H1 (cell line): ENCODE results near the gene HSPBAP1. TPM values are rescaled to one million over a fixed set of nuclear protein-coding genes. Genes with fewer than 3 reads are reported as not detected.

Experiments used
- CTCF ChIA-PET: fragments of 300-600 bp; sonication (Branson Sonifier 250); formaldehyde crosslinking; loops from one replicate; lab custom pipeline; 2021; ENCODE audit not compliant: partially characterized antibody; lab: Charles Lee
- POLR2A ChIA-PET: fragments of 300-600 bp; sonication (Branson Sonifier 250); formaldehyde crosslinking; loops from one replicate; lab custom pipeline; 2021; ENCODE audit warnings: inconsistent platforms; ENCODE audit not compliant: partially characterized antibody; lab: Charles Lee
- DNase-seq, 2 experiments: peaks; one replicate each; pipeline versions ENCODE4 v3.0.0 to v3.0.0-alpha.2; 2010 to 2022; ENCODE audit warnings: low spot score in 2 of 2, low read depth in 1 of 2, mixed read lengths in 1 of 2
- FAIRE-seq: peaks from 2 replicates; lab custom pipeline; 2011; peaks lifted over from hg19 to GRCh38; lab: Jason Lieb, UNC
- H2AFZ ChIP-seq: 2 replicates; pipeline ENCODE4 v1.8.1; 2012; ENCODE audit warnings: low read length, inconsistent platforms
- H2AK5ac ChIP-seq: 2 replicates; pipeline ENCODE4 v1.6.1; 2013; ENCODE audit warnings: low read depth, low read length
- H2BK120ac ChIP-seq: replicated peaks from 2 replicates; pipeline ENCODE3; 2013; ENCODE audit warnings: low read depth, low read length, inconsistent platforms
- H2BK12ac ChIP-seq: 2 replicates; pipeline ENCODE4 v1.6.1; 2013; ENCODE audit warnings: low read depth, low read length
- H2BK15ac ChIP-seq: 2 replicates; pipeline ENCODE4 v1.6.1; 2013; ENCODE audit warnings: low read length
- H2BK20ac ChIP-seq: 2 replicates; pipeline ENCODE4 v1.6.1; 2013; ENCODE audit warnings: low read length
- H2BK5ac ChIP-seq: 2 replicates; pipeline ENCODE4 v1.6.1; 2013; ENCODE audit warnings: low read depth, low read length
- H3K14ac ChIP-seq: 2 replicates; pipeline ENCODE4 v1.6.1; 2013; ENCODE audit warnings: inconsistent platforms; ENCODE audit not compliant: insufficient read length
- H3K18ac ChIP-seq: 2 replicates; pipeline ENCODE4 v1.6.1; 2013; ENCODE audit warnings: low read length; ENCODE audit errors: extremely low read depth
- H3K23ac ChIP-seq: 2 replicates; pipeline ENCODE4 v1.6.1; 2013; ENCODE audit warnings: inconsistent platforms; ENCODE audit not compliant: insufficient read length
- H3K23me2 ChIP-seq: 2 replicates; pipeline ENCODE4 v1.6.1; 2013; ENCODE audit warnings: low read depth, low read length
- H3K27ac ChIP-seq: 2 replicates; pipeline ENCODE4 v1.6.1; 2011; ENCODE audit warnings: low read depth, low read length, inconsistent platforms
- H3K27me3 ChIP-seq, 4 experiments: replicated peaks in 1 of 4; 1 replicate in 1 of 4; 2 replicates in 3 of 4; pipeline versions ENCODE4 v1.6.1 to v1.8.1; 2011 to 2013; ENCODE audit warnings: low read length in 3 of 4, mild to moderate bottlenecking in 3 of 4, inconsistent platforms in 2 of 4, mixed read lengths in 2 of 4, moderate library complexity in 1 of 4; ENCODE audit not compliant: control insufficient read depth in 3 of 4, insufficient read depth in 3 of 4; ENCODE audit errors: extremely low read depth in 1 of 4
- H3K36me3 ChIP-seq, 4 experiments: 2 replicates each; pipeline versions ENCODE4 v1.6.1 to v1.8.1; 2011 to 2013; ENCODE audit warnings: mild to moderate bottlenecking in 4 of 4, low read length in 3 of 4, moderate library complexity in 2 of 4, control low read depth in 1 of 4, inconsistent platforms in 1 of 4; ENCODE audit not compliant: insufficient read depth in 4 of 4, control insufficient read depth in 2 of 4
- H3K4ac ChIP-seq: replicated peaks from 2 replicates; pipeline ENCODE3; 2013; ENCODE audit warnings: low read length, low read depth, mixed read lengths, inconsistent platforms; ENCODE audit not compliant: insufficient read length
- H3K4me1 ChIP-seq, 4 experiments: replicated peaks in 1 of 4; 1 replicate in 1 of 4; 2 replicates in 3 of 4; pipeline versions ENCODE4 v1.6.1 to v1.8.1; 2011 to 2013; ENCODE audit warnings: low read length in 3 of 4, inconsistent platforms in 2 of 4, mixed read lengths in 1 of 4; ENCODE audit not compliant: insufficient read depth in 4 of 4, control insufficient read depth in 3 of 4
- H3K4me2 ChIP-seq, 2 experiments: 2 replicates each; pipeline versions ENCODE4 v1.6.1 to v1.8.1; 2011 to 2013; ENCODE audit warnings: low read depth in 2 of 2, low read length in 2 of 2, control low read depth in 1 of 2, inconsistent platforms in 1 of 2, mild to moderate bottlenecking in 1 of 2; ENCODE audit not compliant: insufficient read depth in 1 of 2
- H3K4me3 ChIP-seq, 4 experiments: fragments of 200-600, 300-600 bp in 1 of 4; sonication (generic), shearing (Covaris generic), sonication (Bioruptor Twin) in 1 of 4; 2 replicates each; pipeline versions ENCODE4 v1.5.1 to v1.8.1; 2011 to 2016; ENCODE audit warnings: low read length in 4 of 4, low read depth in 3 of 4, control low read depth in 2 of 4, inconsistent platforms in 2 of 4, mild to moderate bottlenecking in 2 of 4, mixed read lengths in 1 of 4, moderate library complexity in 1 of 4; ENCODE audit not compliant: insufficient read depth in 2 of 4; ENCODE audit errors: extremely low read depth in 1 of 4
- H3K56ac ChIP-seq: replicated peaks from 2 replicates; pipeline ENCODE3; 2013; ENCODE audit warnings: low read depth, mild to moderate bottlenecking, mixed read lengths, low read length, inconsistent platforms; ENCODE audit not compliant: insufficient read length
- H3K79me1 ChIP-seq: 2 replicates; pipeline ENCODE4 v1.6.1; 2013; ENCODE audit warnings: low read depth, low read length, control low read depth
- H3K79me2 ChIP-seq, 2 experiments: 2 replicates each; pipeline versions ENCODE4 v1.6.1 to v1.8.1; 2012 to 2013; ENCODE audit warnings: low read length in 2 of 2, mild to moderate bottlenecking in 2 of 2, inconsistent platforms in 1 of 2; ENCODE audit not compliant: insufficient read depth in 2 of 2, control insufficient read depth in 1 of 2
- H3K9ac ChIP-seq, 4 experiments: replicated peaks in 1 of 4; 1 replicate in 1 of 4; 2 replicates in 3 of 4; pipeline versions ENCODE4 v1.6.1 to v1.8.1; 2011 to 2013; ENCODE audit warnings: low read depth in 3 of 4, low read length in 3 of 4, control low read depth in 2 of 4, mild to moderate bottlenecking in 2 of 4, moderate library complexity in 2 of 4, inconsistent platforms in 1 of 4; ENCODE audit errors: extremely low read depth in 1 of 4
- H3K9me3 ChIP-seq, 2 experiments: 2 replicates each; pipeline versions ENCODE4 v1.6.1 to v1.8.1; 2012 to 2013; ENCODE audit warnings: mild to moderate bottlenecking in 2 of 2, moderate library complexity in 2 of 2, control low read depth in 1 of 2, inconsistent platforms in 1 of 2, low read depth in 1 of 2, low read length in 1 of 2, mixed read lengths in 1 of 2; ENCODE audit not compliant: insufficient read depth in 2 of 2
- H4K20me1 ChIP-seq, 2 experiments: replicated peaks in 1 of 2; 2 replicates each; pipeline versions ENCODE3 to v1.8.1; 2011 to 2013; ENCODE audit warnings: inconsistent platforms in 2 of 2, low read length in 2 of 2, mild to moderate bottlenecking in 1 of 2; ENCODE audit not compliant: insufficient read depth in 2 of 2, control insufficient read depth in 1 of 2
- H4K5ac ChIP-seq: 2 replicates; pipeline ENCODE4 v1.6.1; 2013; ENCODE audit warnings: low read length, low read depth, mixed read lengths, inconsistent platforms; ENCODE audit not compliant: insufficient read length
- H4K8ac ChIP-seq: 2 replicates; pipeline ENCODE4 v1.8.0; 2013; ENCODE audit warnings: mild to moderate bottlenecking, moderate library complexity, low read length, inconsistent platforms; ENCODE audit not compliant: insufficient read depth; ENCODE audit errors: extremely low read depth
- H4K91ac ChIP-seq: replicated peaks from 2 replicates; pipeline ENCODE3; 2013; ENCODE audit warnings: low read length, mixed read lengths, inconsistent platforms; ENCODE audit not compliant: insufficient read length
- ASH2L ChIP-seq: fragments of 200-600, 300-600 bp; sonication (generic); IDR thresholded peaks from one replicate; pipeline ENCODE4 v1.7.1; 2017; ENCODE audit warnings: low read length
- BCL11A ChIP-seq, 2 experiments: IDR thresholded peaks; one replicate each; pipeline ENCODE4 v1.6.1; 2011; ENCODE audit warnings: low read depth in 2 of 2, low read length in 2 of 2, mild to moderate bottlenecking in 2 of 2
- FOSL1 ChIP-seq: IDR thresholded peaks from 2 replicates; pipeline ENCODE4 v1.6.1; 2011; ENCODE audit warnings: mild to moderate bottlenecking, low read depth, low read length, moderate library complexity; ENCODE audit not compliant: insufficient read depth
- GTF2F1 ChIP-seq: IDR thresholded peaks from 2 replicates; pipeline ENCODE4 v1.6.1; 2012; ENCODE audit warnings: low read depth, low read length, improper control_type of control experiment, borderline replicate concordance
- HDAC6 ChIP-seq: IDR thresholded peaks from one replicate; pipeline ENCODE4 v1.7.1; 2012; ENCODE audit warnings: low read depth, mild to moderate bottlenecking, inconsistent platforms, low read length, moderate library complexity
- KDM4A ChIP-seq: IDR thresholded peaks from one replicate; pipeline ENCODE4 v1.7.1; 2012; ENCODE audit warnings: low read depth, mild to moderate bottlenecking, moderate library complexity, low read length, inconsistent platforms; ENCODE audit not compliant: severe bottlenecking
- NRF1 ChIP-seq: IDR thresholded peaks from 2 replicates; pipeline ENCODE4 v1.6.1; 2011; ENCODE audit warnings: mild to moderate bottlenecking, low read depth, low read length, improper control_type of control experiment
- POLR2AphosphoS5 ChIP-seq: IDR thresholded peaks from 2 replicates; pipeline ENCODE4 v1.6.1; 2011; ENCODE audit warnings: low read depth, low read length
- RAD21 ChIP-seq, 2 experiments: IDR thresholded peaks in 1 of 2; conservative IDR thresholded peaks in 1 of 2; 2 replicates each; pipeline ENCODE4 v1.6.1; 2011; ENCODE audit warnings: low read depth in 2 of 2, low read length in 2 of 2, improper control_type of control experiment in 1 of 2, inconsistent platforms in 1 of 2, mild to moderate bottlenecking in 1 of 2, moderate library complexity in 1 of 2
- SP1 ChIP-seq: IDR thresholded peaks from 2 replicates; pipeline ENCODE4 v1.6.1; 2011; ENCODE audit warnings: low read depth, low read length
- TAF1 ChIP-seq: IDR thresholded peaks from 2 replicates; pipeline ENCODE4 v1.6.1; 2011; ENCODE audit warnings: mild to moderate bottlenecking, low read depth, low read length
- ZNF274 ChIP-seq: IDR thresholded peaks from 2 replicates; pipeline ENCODE4 v1.7.0; 2012; ENCODE audit warnings: low read length, borderline replicate concordance; ENCODE audit errors: extremely low read depth
- WGBS, 2 experiments: shearing (Covaris generic) in 1 of 2; methylation state at CpG; one replicate each; pipeline versions ENCODE4 v1.1.6 to v1.1.7; 2013 to 2015; ENCODE audit warnings: low lambda C conversion rate in 2 of 2, mixed read lengths in 2 of 2, inconsistent platforms in 1 of 2, low coverage in 1 of 2, missing lambda C conversion rate in 1 of 2; ENCODE audit not compliant: insufficient replicate concordance in 2 of 2, insufficient coverage in 1 of 2, insufficient read length in 1 of 2; ENCODE audit errors: extremely low coverage in 1 of 2, missing lambda C conversion rate in 1 of 2; 5-methylcytosine and 5-hydroxymethylcytosine counted together
- polyA plus RNA-seq, 7 experiments: library from polyadenylated mRNA; depleted of rRNA in 3 of 7; stranded (reverse) in 5 of 7; unstranded in 2 of 7; fragments of >200 nt in 5 of 7; fragments of 200-250 nt in 2 of 7; gene quantifications; 1 replicate in 5 of 7; 2 replicates in 1 of 7; 4 replicates in 1 of 7; pipeline versions ENCODE4 v1.2.1 to v1.2.3, GENCODE V29; 2011 to 2013; ENCODE audit warnings: missing spikeins in 2 of 7, mixed read lengths in 2 of 7
- total RNA-seq: library from RNA; stranded (reverse); fragmentation: NEBNext Ultra II Directional; extraction: Animal tissue kit (Norgen Biotek cat#: 25700); gene quantifications from 2 replicates; pipeline ENCODE4 v1.2.1, GENCODE V29; 2021

The HSPBAP1 gene
- total and polyA plus RNA-seq, 2 of the 8 experiments (the other 6 are each of a cell fraction or from before 2014, with no cell fraction given) = 7.5 to 8.3 TPM

GRCh38 chr3:122826278-122826677 lies 32.6 kb upstream of the HSPBAP1 start:
- WGBS, 2 experiments = 89% methylated on average over 1 of the region's 1 CpG; no CpG with 5 or more reads in 1 of the 2 experiments

More at GRCh38 chr3:122826278-122826677, 32.6 kb upstream of the HSPBAP1 start:
- Histone ChIP-seq H4K20me1 (no peaks in the 10 kb centered on the region), H2BK12ac (no peak overlapping the region), H3K79me1 (no peaks in the 10 kb centered on the region), H3K4me3 (no peak overlapping the region), H3K14ac (no peak overlapping the region), H3K36me3 (no peaks in the 10 kb centered on the region), H3K23ac (no peak overlapping the region), H4K5ac (no peak overlapping the region), H2BK120ac (no peak overlapping the region), H4K91ac (no peak overlapping the region), H3K79me2 (no peaks in the 10 kb centered on the region), H3K23me2 (no peaks in the 10 kb centered on the region), H3K27me3 (no peaks in the 10 kb centered on the region), H3K56ac (no peak overlapping the region), H2AFZ (no peak overlapping the region), H2BK5ac (no peak overlapping the region), H3K9ac (no peak overlapping the region), H3K18ac (no peak overlapping the region), H3K27ac (no peak overlapping the region), H2BK20ac (no peak overlapping the region), H2BK15ac (no peak overlapping the region), H4K8ac (no peak overlapping the region), H3K4me1 (no peaks in the 10 kb centered on the region), H3K9me3 (no peaks in the 10 kb centered on the region), H3K4ac (no peak overlapping the region), H3K4me2 (no peak overlapping the region), H2AK5ac (no peak overlapping the region)
- CTCF ChIA-PET = interaction anchor here (0.6 to 2.0 kb wide), 2 partner anchors 32 to 59 kb away, joined by 5 to 6 read pairs; no protein-coding TSS in a partner anchor
- POLR2A ChIA-PET = interaction anchor here (0.6 kb wide), 1 partner anchor 76 kb away, joined by 3 read pairs; no protein-coding TSS in a partner anchor
- no peak for TF ChIP-seq KDM4A
- no peak for TF ChIP-seq HDAC6
- no peak for TF ChIP-seq FOSL1
- no peak for TF ChIP-seq RAD21 (IDR thresholded peaks at IDR 0.05 in 1 of 2, conservative IDR thresholded peaks at IDR 0.05 in 1 of 2; ENCODE audit: low read depth in 2 of 2, low read length in 2 of 2)
- no peak for TF ChIP-seq TAF1
- TF ChIP-seq NRF1 = no peak
- TF ChIP-seq POLR2AphosphoS5 = no peak
- no peak for TF ChIP-seq SP1
- no peak for TF ChIP-seq ZNF274
- no peak for TF ChIP-seq GTF2F1
- TF ChIP-seq ASH2L = no peak
- no peak for TF ChIP-seq BCL11A (IDR thresholded peaks at IDR 0.05; ENCODE audit: low read depth in 2 of 2, low read length in 2 of 2)
- FAIRE-seq (no peak), DNase-seq (no peak)
